HG03469 (cell line): ENCODE measurements around the gene ARMH3.
A peak's percentile ranks its signal among the peaks of the same experiment; 100 is the strongest.
"Not testable (repeated sequence)": the region's sequence is repeated elsewhere in the genome, so short reads cannot be mapped to it uniquely, and the experiment has no call there.

Source experiments
- ATAC-seq: cut with Tn5 transposase; IDR thresholded peaks from one replicate; pipeline ENCODE4 v1.9.1; 2021; ENCODE audit warnings: mild to moderate bottlenecking, moderate library complexity, moderate number of reproducible peaks; ENCODE audit not compliant: unreplicated experiment

ARMH3 gene

GRCh38 chr10:102054881-102055646 is 909 bp downstream of the ARMH3 start:
- ATAC-seq = not testable (repeated sequence)

DNA sequence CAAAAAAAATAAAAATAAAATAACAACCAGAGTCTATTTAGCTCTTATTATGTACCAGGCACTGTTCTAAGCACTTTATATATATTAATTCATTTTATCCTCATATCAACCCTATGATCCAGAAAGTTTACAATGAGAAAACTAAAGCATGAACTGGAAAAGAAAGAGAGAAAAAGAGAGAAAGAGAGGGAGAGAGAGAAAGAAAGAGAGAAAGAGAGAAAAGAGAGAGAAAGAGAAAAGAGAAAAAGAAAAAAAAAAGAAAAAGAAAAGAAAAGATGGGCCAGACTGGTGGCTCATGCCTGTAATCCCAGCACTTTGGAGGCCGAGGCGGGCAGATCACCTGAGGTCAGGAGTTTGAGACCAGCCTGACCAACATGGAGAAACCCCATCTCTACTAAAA is 9.9 kb downstream of the ARMH3 start:
- ATAC-seq = no peak

- ATAC-seq = no peak
Observed at GRCh38 chr10:102045292-102045691, 10.7 kb downstream of the ARMH3 start.

DNA sequence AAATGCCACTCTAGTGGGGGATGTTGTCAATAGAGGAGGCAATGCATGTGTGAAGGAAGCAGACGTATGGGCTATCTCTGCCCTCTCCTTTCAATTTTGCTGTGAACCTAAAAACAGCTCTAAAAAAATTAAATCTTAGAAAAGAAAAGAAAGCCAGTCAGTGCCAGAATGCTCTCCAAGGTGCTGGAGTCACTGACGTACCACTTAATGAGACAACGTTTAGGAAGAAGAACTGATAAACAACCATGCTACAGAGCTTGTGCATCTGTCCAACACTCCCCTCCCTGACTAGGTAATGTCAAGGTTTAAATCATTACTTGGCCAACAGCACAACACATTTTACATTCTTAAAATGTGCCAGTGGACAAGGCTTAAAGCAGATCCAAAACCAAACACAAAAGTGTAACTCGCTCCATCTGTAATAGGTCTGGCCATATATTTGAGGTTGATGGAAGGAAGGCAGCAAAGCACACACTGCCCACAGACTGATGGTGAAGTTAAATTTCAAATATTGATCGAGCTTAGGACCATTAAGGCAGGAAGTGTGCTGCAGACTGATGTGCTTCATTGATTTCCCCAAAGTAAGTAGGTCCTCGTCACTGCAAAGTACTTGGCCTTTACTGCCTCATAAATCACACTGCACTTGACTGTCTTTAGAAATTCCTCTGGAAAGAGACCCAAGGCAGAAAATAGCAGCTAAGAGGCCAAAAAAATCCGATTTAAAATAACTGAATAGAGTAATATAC is 15.5 kb downstream of the ARMH3 start:
- ATAC-seq = no peak

GRCh38 chr10:102038410-102038809 is 17.6 kb downstream of the ARMH3 start:
- ATAC-seq = no peak

DNA sequence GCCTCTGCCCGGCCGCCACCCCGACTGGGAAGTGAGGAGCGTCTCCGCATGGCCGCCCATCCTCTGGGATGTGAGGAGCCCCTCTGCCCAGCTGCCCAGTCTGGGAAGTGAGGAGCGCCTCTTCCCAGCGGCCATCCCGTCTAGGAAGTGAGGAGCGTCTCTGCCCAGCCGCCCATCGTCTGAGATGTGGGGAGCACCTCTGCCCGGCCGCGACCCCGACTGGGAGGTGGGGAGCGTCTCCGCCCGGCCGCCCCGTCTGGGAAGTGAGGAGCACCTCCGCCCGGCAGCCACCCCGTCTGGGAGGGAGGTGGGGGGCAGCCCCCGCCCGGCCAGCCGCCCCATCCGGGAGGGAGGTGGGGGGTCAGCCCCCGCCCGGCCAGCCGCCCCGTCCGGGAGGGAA is 20.2 kb downstream of the ARMH3 start:
- not testable (repeated sequence) for ATAC-seq

- no peak for ATAC-seq
Observed at GRCh38 chr10:102033787-102034186, 22.2 kb downstream of the ARMH3 start.

GRCh38 chr10:102027261-102027660 is 28.7 kb downstream of the ARMH3 start:
- ATAC-seq = no peak

DNA sequence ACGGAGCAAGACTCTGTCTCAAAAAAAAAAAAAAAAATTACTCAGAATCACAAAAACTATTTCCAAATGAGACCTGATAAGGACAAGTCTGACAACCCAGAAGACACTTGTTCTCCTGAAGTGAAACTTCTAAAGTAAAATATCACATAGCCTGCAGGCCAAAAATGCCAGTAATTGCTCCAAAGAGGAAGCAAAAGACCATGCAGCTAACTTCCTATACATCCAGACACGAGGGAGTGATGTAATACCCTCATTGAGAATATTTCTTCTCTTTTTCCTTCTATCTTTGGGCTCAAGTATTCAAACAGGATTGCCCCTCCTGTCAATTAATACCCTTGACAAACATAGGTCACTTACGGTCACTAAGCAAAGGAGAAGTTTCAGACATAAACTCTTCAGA is 31.2 kb downstream of the ARMH3 start:
- ATAC-seq = no peak

- no peak for ATAC-seq
Observed at GRCh38 chr10:102020938-102021337, 35.0 kb downstream of the ARMH3 start.

GRCh38 chr10:102017295-102017694 is 38.7 kb downstream of the ARMH3 start:
- no peak for ATAC-seq

DNA sequence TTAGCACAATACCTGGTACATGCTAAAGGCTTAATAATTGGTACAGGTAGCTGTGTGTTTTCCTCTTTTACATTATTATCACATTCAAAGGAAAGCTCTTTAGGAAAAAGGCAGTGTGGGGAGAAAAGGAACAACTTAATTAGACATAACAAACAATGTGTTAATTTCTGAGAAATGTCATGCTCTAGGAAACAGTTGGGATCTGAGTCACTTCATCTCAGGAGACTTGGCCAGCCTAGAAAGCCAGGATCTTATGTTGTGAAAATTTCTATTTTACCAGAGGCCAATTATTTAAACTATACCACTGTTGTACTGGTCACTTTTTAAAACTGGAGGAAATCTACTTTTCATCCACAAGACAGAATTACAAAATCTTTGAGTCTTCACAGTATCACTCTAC is 39.6 kb downstream of the ARMH3 start:
- no peak for ATAC-seq

- no peak for ATAC-seq
Observed at GRCh38 chr10:102010961-102011360, 45.0 kb downstream of the ARMH3 start.

DNA sequence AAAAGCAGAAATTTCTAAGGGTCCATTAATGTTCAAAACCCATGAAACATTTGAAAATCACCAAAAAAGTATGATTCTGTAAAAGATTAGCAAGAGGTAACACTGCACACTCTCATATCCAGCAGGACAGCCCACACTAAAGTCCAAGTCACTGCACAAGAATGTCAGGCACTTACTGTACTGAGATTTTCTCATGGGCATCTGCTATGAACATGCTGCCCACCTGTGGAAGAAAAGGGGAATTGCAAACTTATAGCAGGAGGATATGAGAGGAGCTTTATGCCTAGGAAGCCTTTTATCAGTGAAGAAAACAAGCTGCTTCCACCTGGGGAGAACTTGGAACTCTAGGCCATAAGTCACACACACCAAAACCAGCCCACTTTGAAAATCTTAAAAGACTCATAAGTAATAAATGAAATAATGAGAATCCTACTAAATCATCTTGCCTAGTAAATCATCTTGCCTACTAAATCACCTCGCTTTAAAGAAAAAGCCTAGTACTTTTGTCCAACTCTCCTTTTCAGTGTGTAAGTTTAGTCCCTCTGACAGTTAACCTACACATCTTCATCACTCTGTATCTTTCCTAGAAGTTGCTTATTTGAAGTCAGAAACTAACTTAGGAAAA is 46.1 kb downstream of the ARMH3 start:
- no peak for ATAC-seq

GRCh38 chr10:102007796-102008195 is 48.2 kb downstream of the ARMH3 start:
- ATAC-seq = no peak

DNA sequence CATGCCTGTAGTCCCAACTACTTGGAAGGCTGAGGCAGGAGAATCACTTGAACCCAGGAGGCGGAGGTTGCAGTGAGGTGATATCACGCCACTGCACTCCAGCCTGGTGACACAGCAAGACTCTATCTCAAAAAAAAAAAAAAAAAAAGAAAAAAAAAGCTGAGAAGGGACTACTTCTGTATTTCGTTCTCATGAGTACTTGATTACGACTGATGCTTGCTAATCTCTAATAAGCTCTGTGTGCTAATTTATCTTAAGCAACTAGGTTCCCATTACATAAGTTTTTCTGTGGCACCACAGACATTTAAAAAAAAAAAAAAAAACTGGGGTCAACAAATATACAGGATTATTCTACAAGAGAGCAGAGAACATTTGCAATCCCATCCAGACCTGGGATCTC is 48.9 kb downstream of the ARMH3 start:
- ATAC-seq = not testable (repeated sequence)

DNA sequence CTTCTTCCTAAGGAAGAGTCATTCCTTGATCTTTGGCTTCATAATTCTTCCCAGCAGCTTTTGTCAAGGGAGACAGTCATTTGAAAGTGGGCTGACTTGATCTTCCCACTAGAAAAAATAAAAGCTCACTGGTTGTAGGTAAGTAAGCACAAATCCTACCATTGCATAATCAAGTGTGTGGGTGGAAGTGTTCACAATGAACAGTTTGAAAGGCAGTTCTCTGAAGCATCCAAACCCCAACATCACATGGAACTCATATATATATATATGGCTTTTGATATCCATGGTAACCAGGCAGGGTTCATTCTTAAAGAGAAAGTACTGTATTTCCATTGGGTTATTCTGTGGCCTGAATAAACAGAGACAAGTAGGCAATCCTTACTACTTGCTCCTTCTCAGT is 51.6 kb downstream of the ARMH3 start:
- no peak for ATAC-seq

DNA sequence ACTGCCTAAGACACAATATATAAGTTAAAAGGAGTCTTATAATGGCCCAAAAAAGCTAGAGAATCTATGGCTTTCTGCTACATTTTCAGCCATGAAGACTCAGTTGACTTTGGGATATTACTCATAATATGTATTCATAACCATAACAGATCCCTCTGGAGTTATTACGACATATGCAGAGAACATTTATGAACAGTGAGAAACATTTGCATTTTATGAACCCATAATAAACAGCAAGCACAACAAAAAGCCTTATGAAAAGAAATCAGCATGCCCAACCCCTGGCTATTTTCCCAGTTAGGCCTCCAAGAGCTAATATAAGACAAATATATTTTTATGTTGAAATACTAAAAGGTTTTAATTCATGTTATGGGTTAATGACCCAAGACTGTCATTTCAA is 52.4 kb downstream of the ARMH3 start:
- ATAC-seq = no peak

DNA sequence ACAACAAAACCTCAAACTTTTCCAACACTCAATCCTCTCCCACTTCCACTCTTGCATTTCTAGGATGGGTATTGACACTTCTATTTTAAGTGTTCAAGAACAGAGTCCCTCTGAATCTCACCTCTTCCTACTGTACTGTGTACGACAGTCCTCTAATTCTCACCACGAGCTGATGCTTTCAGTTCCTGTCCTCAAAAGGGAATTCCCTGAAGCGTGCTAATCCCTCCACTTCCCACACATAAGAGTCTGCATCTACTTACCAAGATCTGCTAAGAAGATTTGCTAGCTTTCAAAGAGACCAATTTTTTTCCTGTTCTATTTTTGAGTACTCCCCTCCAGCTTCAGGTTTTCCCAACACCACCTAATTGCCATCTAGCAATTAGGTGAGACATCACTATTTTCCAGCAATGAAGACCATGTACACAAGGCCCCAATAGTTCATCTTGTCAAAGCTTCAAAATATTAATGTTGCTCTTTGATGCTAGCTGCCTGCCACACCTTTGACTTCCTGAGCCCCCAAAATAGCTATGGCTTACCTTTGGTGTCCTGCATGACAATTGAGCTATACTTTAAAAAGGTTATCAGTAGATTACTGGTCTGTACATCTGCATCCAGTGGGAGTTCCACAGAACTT is 54.4 kb downstream of the ARMH3 start:
- ATAC-seq = peak; percentile 53

- ATAC-seq = no peak
Observed at GRCh38 chr10:101997803-101998202, 58.2 kb downstream of the ARMH3 start.

DNA sequence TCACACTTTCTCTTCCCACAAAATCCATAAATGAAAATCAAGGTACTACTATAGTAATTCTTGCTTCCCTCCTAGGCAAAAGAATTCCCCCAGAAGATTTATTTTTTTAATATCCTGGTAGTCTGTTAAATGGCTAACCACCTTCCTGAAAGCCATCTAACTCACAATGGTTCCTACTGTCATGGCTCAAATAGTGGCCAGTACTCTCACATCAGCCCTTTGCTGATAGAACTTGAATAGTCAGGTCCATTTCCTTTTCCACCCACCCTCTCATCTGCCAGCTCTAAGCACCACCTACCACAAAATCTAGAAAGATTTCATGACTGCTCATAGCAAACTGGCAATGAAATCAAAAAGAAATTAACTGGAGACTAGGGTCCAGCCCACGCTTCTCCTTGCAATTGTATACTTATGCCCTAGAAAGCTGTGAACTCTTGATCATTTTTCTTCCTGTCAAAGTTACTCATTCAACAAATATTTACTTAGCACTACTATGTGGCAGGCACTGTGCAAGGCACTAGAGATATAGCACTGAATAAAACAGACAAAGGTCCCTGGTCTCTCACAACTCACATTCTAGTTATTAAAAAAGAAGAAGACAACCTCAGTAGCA is 60.4 kb downstream of the ARMH3 start:
- no peak for ATAC-seq
